LNCAP (cell line): ENCODE measurements around the gene MRPL14.

Experiments
- CTCF ChIP-seq: fragments of 450-650 bp; IDR thresholded peaks from 2 replicates; pipeline ENCODE4 v1.5.1; 2017; ENCODE audit warnings: mild to moderate bottlenecking

MRPL14 gene

DNA sequence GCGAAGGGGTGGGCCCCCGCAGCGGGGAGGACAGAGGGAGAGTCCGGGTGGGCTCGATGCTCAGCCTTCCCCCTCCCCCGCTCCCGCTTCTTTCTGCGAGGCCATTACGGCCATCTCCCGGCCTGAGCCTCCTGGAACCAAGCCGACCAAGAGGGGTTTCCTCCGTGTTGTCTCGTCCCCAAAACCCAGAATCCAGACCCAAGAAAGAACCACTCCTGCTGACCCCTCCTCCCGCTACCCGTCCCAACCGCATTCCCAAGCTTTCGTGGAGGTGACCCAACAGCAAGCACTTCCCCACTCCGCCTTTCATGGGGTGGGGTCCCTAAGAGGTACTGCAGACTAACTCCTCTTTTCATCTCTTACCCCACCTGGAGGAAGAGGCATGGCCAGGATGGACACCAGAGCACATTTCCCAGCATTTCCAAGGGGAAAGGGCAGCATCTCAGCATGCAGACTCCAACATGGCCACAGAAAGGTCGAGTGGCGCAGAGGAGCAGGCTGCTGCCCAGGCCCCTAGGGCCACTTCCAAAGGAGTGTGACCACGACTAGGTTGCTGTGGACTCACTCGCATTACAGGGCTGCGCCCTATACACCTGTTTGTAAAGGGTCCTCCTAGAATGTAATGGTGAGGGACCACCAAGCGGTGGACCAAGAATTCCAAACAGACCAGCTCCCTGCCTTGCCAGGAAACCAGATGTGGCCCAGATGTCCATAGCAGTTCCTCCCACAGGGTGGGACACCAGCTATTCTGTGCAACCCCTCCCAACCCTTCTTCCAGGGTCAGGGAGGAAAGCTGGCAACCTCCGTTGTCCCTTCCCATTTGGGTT, 53.4 kb downstream of the MRPL14 start:
- TF ChIP-seq CTCF, result no peak

- no peak for TF ChIP-seq CTCF
These were observed 54.2 kb downstream of the MRPL14 start for GRCh38 chr6:44072959-44073611.

- no peak for TF ChIP-seq CTCF
These were observed 54.7 kb downstream of the MRPL14 start for GRCh38 chr6:44072452-44072958.

- no peak for TF ChIP-seq CTCF
These were observed 55.4 kb downstream of the MRPL14 start for GRCh38 chr6:44071670-44072451.

- TF ChIP-seq CTCF, result no peak
These were observed 58.5 kb downstream of the MRPL14 start for GRCh38 chr6:44068607-44069296.

DNA sequence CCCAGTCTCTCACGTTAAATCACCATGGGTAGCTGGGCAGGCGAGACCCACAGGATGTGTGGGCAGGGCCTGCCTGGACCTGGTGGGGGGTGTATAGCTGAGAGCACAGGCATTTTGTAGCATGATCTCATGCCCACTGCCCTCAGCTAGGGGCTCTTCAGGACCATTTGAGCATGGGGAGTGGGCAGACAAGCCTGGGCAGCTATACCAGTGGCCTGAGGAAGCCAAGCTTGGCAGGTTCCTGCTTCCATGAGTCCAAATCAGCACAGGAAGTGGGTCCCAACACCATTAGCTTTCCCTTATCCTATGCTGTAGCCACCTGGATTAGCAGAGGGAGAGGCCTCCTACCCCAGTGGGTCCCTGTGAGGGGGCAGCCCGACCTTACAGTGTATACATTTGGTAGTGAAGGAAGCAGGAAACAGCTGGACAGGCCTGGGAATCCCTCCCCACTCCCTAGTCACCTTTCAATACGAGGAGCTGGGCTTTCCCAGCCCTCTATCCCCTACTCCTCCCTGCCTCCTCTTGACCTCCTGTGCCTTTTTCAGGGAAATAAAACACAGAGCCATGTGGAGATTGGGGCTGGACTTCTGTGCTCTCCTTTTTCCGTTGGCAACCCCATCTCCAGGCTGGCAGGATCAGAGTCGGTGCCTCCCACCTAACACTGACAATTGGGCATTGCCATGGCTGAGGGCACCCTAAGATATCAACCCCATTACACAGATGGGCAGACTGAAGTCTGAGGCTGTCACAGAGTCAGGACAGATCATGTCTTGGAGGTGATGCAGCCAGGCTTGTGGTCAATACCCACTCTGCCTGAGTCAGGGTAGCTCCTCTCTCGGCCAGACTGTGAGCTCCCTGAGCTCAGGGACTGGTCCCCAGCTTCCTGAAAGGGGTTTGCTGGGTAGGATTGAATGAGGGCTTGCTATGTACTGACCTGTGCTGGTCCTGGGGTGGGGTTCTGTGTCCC, 59.8 kb downstream of the MRPL14 start:
- no peak for TF ChIP-seq CTCF
